HG03520 (cell line): Measurements from ENCODE around the gene GAB2.
"Not testable (repeated sequence)": the region's sequence is repeated elsewhere in the genome, so short reads cannot be mapped to it uniquely, and the experiment has no call there.

Experiments
- ATAC-seq: cut with Tn5 transposase; IDR thresholded peaks from one replicate; pipeline ENCODE4 v1.9.1; 2021; ENCODE audit warnings: mild to moderate bottlenecking, moderate library complexity; ENCODE audit not compliant: unreplicated experiment

The GAB2 gene

GRCh38 chr11:78290293-78291176 is 127.1 kb downstream of the GAB2 start:
- ATAC-seq = no peak

- no peak for ATAC-seq
These were observed 127.9 kb downstream of the GAB2 start for GRCh38 chr11:78289552-78290292.

DNA sequence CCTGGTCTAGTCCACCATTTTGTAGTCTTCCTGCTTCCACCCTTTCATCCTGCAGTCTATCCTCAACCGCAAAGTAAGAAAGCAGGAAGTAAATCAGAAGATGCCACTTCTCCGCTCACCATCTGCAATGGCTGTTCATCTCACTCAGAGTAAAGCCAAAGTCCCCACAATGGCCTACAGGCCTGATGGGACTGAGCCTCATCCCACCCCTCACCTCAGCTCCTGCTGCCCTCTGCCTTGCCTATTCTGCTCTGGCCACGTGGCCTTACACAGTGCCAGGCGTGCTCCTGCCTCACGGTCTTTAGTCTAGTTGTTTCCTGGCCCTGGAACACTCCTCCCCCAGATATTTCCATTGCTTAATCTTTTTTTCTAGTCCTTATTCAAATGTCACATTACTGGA is 133.4 kb downstream of the GAB2 start:
- no peak for ATAC-seq

GRCh38 chr11:78282821-78283220 is 134.8 kb downstream of the GAB2 start:
- no peak for ATAC-seq

GRCh38 chr11:78281511-78281910 is 136.1 kb downstream of the GAB2 start:
- ATAC-seq = no peak

DNA sequence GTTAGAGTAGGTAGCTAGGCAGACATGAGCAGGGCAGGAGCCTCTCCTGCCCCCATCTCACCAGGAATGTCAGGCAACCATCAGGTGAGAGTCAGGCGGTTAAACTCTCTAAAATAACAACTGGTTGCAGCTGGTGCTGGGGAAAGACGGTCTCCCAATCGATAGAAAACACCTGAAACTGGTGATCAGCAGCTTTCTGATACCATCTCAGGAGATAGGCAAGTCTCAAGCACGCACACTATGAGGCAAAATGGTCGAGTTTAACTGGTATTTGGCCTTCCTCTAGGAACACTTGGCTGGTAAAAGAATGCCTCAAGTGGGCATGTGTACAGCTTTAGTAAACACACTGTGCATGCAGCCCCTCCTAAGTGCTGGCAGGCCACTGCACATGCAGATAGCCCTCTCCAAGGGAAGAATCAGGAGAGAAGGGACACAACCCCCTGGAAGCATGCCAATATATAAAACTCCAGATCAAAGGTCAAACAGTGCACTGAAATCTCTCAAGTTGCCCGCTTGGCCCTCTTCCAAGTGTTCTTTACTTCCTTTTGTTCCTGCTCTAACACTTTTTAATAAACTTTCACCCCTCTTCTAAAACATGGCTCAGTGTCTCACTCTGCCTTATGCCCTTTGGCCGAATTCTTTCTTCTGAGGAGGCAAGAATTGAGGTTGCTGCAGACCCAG is 140.2 kb downstream of the GAB2 start:
- ATAC-seq = no peak

- no peak for ATAC-seq
These were observed 141.3 kb downstream of the GAB2 start for GRCh38 chr11:78276311-78276710.

GRCh38 chr11:78274739-78275138 is 142.9 kb downstream of the GAB2 start:
- ATAC-seq = no peak

GRCh38 chr11:78272625-78273269 is 144.9 kb downstream of the GAB2 start:
- ATAC-seq = not testable (repeated sequence)

DNA sequence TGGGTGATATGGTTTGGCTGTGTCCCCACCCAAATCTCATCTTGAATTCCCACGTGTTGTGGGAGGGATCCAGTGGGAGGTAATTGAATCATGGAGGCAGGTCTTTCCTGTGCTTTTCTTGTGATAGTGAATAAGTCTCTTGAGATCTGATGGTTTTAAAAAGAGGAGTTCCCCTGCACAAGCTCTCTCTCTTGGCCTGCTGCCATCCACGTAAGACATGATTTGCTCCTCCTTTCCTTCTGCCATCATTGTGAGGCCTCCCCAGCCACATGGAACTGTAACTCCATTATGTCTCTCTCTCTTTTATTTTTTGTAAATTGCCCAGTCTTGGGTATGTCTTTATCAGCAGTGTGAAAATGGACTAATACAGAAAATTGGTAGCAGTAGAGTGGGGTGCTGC is 145.8 kb downstream of the GAB2 start:
- ATAC-seq = not testable (repeated sequence)

DNA sequence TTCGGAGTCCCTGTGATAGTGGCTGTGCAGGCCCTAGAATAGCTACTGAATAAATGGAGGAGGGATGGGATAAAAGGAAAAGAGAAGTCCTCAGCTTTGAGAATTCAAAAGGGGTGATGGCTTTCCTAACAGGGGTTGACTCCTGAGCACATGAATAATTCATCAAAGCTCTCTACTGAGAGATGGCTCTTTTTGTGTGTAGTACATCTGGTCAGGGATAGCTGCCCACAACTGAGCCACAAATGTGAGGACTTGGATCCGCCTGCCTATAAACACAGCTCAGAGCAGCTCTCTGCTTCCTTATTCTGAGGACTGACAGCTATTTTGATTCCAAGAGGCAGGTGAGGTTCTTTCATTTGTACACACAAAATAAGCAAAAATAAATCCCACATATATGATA is 146.6 kb downstream of the GAB2 start:
- no peak for ATAC-seq

GRCh38 chr11:78269806-78270205 is 147.8 kb downstream of the GAB2 start:
- ATAC-seq = no peak

DNA sequence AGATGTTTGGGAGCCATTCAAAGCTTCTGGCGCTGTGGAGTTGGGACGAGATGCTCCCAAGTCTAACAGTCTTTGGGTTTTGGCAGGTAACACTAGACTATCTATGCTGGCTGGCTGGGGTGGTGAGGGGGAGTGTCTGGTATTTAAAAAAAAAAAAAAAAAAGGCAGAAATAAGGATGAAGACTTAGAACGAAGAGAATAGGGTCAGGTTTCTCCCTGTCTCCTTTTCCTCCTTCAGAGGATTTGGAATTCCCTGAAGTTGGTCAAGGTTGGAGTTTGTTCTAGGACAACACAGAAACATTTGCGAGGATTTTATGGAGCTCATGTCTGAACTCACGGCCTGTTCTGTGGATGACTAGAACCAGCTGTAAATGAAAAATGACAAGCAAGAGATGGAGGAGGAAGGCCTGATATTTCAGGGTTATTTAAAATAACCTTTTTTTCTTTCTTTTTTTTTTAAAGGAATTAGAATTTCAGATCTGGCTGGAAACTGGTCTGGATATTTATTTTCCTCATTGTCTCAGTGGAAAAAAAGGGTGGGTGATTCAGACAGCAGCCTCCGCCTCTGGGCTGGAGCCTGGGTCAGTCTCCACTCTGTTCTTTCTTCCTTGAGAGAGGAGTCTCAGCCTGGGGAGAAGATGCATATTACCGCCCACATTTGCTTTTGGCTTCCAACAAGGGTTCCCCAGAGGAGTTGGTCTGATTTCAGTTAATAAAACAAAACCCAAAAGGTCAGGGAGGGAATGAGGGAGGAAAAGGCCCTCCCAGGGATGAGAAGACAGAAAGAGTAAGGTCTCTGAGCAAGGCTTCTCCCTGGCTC is 148.8 kb downstream of the GAB2 start:
- no peak for ATAC-seq

GRCh38 chr11:78266451-78266850 is 151.2 kb downstream of the GAB2 start:
- ATAC-seq = no peak

DNA sequence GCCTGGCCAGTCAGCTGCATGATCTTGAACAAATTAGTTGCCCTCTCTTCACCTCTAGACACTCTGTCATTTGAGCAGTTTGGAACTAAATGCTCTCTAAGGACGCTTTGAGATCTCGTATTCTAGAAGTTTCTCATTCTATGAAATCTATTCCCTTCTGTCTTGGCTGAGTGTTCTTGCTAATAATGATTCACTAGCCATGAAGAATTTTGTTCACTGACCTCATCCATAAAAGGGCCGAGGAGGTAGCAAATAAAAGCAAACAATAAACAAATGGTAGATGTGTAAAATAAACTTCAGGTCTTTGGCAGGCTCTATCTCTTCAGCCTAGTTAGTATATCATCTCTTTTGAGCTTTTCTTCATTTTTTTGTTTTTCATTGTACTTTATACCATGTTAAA is 152.3 kb downstream of the GAB2 start:
- ATAC-seq = no peak

DNA sequence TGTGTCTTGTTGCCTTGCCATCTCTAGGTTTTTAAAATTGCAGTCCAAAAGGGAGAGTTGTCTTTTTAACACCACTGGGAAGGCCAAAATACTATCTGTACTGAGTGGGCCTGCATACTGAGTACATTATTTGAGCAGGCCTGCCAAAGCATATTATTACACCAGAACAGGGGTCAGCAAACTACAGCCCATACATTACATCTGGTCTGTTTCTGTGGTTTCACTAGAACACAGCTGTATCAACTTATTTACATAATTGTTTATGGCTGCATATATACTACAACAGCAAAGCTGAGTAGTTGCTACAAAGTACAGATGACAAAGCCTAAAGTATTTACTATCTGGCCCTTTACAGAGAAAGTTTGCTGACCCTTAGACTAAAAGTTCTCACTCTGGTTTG is 154.9 kb downstream of the GAB2 start:
- ATAC-seq = no peak

- ATAC-seq = no peak
These were observed 155.4 kb downstream of the GAB2 start for GRCh38 chr11:78262238-78262637.

GRCh38 chr11:78261828-78262227 is 155.8 kb downstream of the GAB2 start:
- no peak for ATAC-seq

- no peak for ATAC-seq
These were observed 156.3 kb downstream of the GAB2 start for GRCh38 chr11:78261367-78261766.

GRCh38 chr11:78259777-78260487 is 157.7 kb downstream of the GAB2 start:
- ATAC-seq = no peak
